SK-N-SH (cell line): ENCODE data around the gene CEP131. TPM values are rescaled to one million over a fixed set of nuclear protein-coding genes. Genes with fewer than 3 reads are reported as not detected.

Source experiments
- CTCF ChIA-PET: fragments of 300-600, 350-600 bp; formaldehyde crosslinking; extraction: SDS; loops from one replicate; lab custom pipeline; 2021; lab: Yijun Ruan, JAX
- POLR2A ChIA-PET: fragments of 350-600 bp; sonication (Branson Sonifier 250); formaldehyde crosslinking; extraction: SDS; loops from one replicate; lab custom pipeline; 2020; ENCODE audit warnings: antibody characterized with exemption, inconsistent platforms; lab: Yijun Ruan, JAX
- DNase-seq: peaks from one replicate; pipeline ENCODE4 v3.0.0; 2012
- H2AFZ ChIP-seq: fragments of 200-600 bp; sonication (generic); 2 replicates; pipeline ENCODE4 v1.8.1; 2016; ENCODE audit warnings: antibody characterized with exemption, mild to moderate bottlenecking, low read depth
- H3F3A ChIP-seq: fragments of 200-600 bp; sonication (generic); replicated peaks from 2 replicates; pipeline ENCODE3; 2016; ENCODE audit warnings: antibody characterized with exemption, mild to moderate bottlenecking; ENCODE audit not compliant: insufficient read depth
- H3K27ac ChIP-seq, 2 experiments: fragments of 200-500 bp in 1 of 2; fragments of 200-600 bp in 1 of 2; sonication (Bioruptor generic) in 1 of 2; sonication (generic), shearing (Covaris generic) in 1 of 2; 2 replicates each; pipeline versions ENCODE4 v1.5.1 to v1.6.1; 2014 to 2016; ENCODE audit warnings: low read depth in 2 of 2, inconsistent platforms in 1 of 2, low read length in 1 of 2, mild to moderate bottlenecking in 1 of 2, mixed read lengths in 1 of 2
- H3K27me3 ChIP-seq: fragments of 200-600 bp; sonication (generic), shearing (Covaris generic); 2 replicates; pipeline ENCODE4 v1.6.1; 2016; ENCODE audit warnings: mixed run types; ENCODE audit not compliant: insufficient read depth
- H3K36me3 ChIP-seq, 2 experiments: fragments of 200-500 bp in 1 of 2; fragments of 200-600 bp in 1 of 2; sonication (Bioruptor generic) in 1 of 2; sonication (generic) in 1 of 2; replicated peaks in 1 of 2; 2 replicates each; pipeline versions ENCODE3 to v1.5.1; 2014 to 2016; ENCODE audit warnings: low read length in 1 of 2, mild to moderate bottlenecking in 1 of 2; ENCODE audit not compliant: insufficient read depth in 2 of 2, control insufficient read depth in 1 of 2
- H3K4me1 ChIP-seq, 2 experiments: fragments of 200-500 bp in 1 of 2; fragments of 200-600 bp in 1 of 2; sonication (Bioruptor generic) in 1 of 2; sonication (generic), shearing (Covaris generic) in 1 of 2; 2 replicates each; pipeline versions ENCODE4 v1.5.1 to v1.6.1; 2014 to 2016; ENCODE audit warnings: low read depth in 1 of 2, low read length in 1 of 2, mixed run types in 1 of 2; ENCODE audit not compliant: insufficient read depth in 2 of 2, control insufficient read depth in 1 of 2
- H3K4me2 ChIP-seq: fragments of 200-600 bp; sonication (generic), shearing (Covaris generic); 2 replicates; pipeline ENCODE4 v1.6.1; 2017; ENCODE audit warnings: mixed run types
- H3K4me3 ChIP-seq, 2 experiments: fragments of 200-500 bp in 1 of 2; fragments of 200-600 bp in 1 of 2; sonication (Bioruptor generic) in 1 of 2; sonication (generic), shearing (Covaris generic) in 1 of 2; 2 replicates each; pipeline versions ENCODE4 v1.5.1 to v1.8.1; 2014 to 2016; ENCODE audit warnings: low read depth in 2 of 2, inconsistent platforms in 1 of 2, low read length in 1 of 2, mild to moderate bottlenecking in 1 of 2, mixed read lengths in 1 of 2, moderate library complexity in 1 of 2
- H3K79me2 ChIP-seq: fragments of 200-600 bp; sonication (generic); 2 replicates; pipeline ENCODE4 v1.8.1; 2017; ENCODE audit warnings: mild to moderate bottlenecking; ENCODE audit not compliant: insufficient read depth
- H3K9ac ChIP-seq: fragments of 200-600 bp; sonication (generic); 2 replicates; pipeline ENCODE4 v1.6.1; 2017; ENCODE audit warnings: mixed run types
- H3K9me2 ChIP-seq: fragments of 200-600 bp; sonication (generic); 2 replicates; pipeline ENCODE4 v1.6.1; 2017; ENCODE audit warnings: mixed run types
- H3K9me3 ChIP-seq: fragments of 200-600 bp; sonication (generic); 2 replicates; pipeline ENCODE4 v1.6.1; 2017; ENCODE audit warnings: mixed run types, mild to moderate bottlenecking, moderate library complexity
- H4K20me1 ChIP-seq: fragments of 200-600 bp; sonication (generic); 2 replicates; pipeline ENCODE4 v1.6.1; 2017; ENCODE audit warnings: mild to moderate bottlenecking, mixed run types; ENCODE audit not compliant: insufficient read depth
- CHD2 ChIP-seq: fragments of 150-350 bp; IDR thresholded peaks from 2 replicates; pipeline ENCODE4 v1.6.1; 2018; ENCODE audit warnings: low read length; ENCODE audit not compliant: partially characterized antibody
- ELF1 ChIP-seq: IDR thresholded peaks from 2 replicates; pipeline ENCODE4 v1.4.0; 2012
- EZH2phosphoT487 ChIP-seq: fragments of 200-600 bp; sonication (generic); IDR thresholded peaks from 2 replicates; pipeline ENCODE4 v1.6.1; 2017; ENCODE audit warnings: low read depth, mixed run types, mild to moderate bottlenecking, antibody characterized with exemption, moderate library complexity, borderline replicate concordance
- FOXJ3 ChIP-seq: sonication (generic); formaldehyde crosslinking; IDR thresholded peaks from 2 replicates; pipeline ENCODE4 v1.5.1; 2020; ENCODE audit warnings: mild to moderate bottlenecking, missing genetic modification reagents
- FOXM1 ChIP-seq: IDR thresholded peaks from 2 replicates; pipeline ENCODE4 v1.4.0; 2012; ENCODE audit warnings: low read depth, mild to moderate bottlenecking
- GATA2 ChIP-seq: sonication (generic); formaldehyde crosslinking; IDR thresholded peaks from 2 replicates; pipeline ENCODE4 v1.5.0; 2020; ENCODE audit warnings: mild to moderate bottlenecking, missing genetic modification reagents
- JUND ChIP-seq: IDR thresholded peaks from 2 replicates; pipeline ENCODE4 v1.4.0; 2012
- NRF1 ChIP-seq: IDR thresholded peaks from 2 replicates; pipeline ENCODE4 v1.6.1; 2012; ENCODE audit warnings: low read depth, mild to moderate bottlenecking, low read length
- RAD21 ChIP-seq: IDR thresholded peaks from 2 replicates; pipeline ENCODE4 v1.6.1; 2012; ENCODE audit warnings: mild to moderate bottlenecking, low read length
- RCOR1 ChIP-seq: fragments of 150-350 bp; IDR thresholded peaks from 2 replicates; pipeline ENCODE4 v1.6.1; 2017; ENCODE audit warnings: antibody characterized with exemption, low read length
- RFX5 ChIP-seq: IDR thresholded peaks from 2 replicates; pipeline ENCODE4 v1.6.1; 2012; ENCODE audit warnings: mild to moderate bottlenecking, improper control_type of control experiment, low read length
- SIN3A ChIP-seq: IDR thresholded peaks from 2 replicates; pipeline ENCODE4 v1.6.1; 2012; ENCODE audit warnings: low read depth, mild to moderate bottlenecking, low read length, moderate library complexity, borderline replicate concordance
- SMC3 ChIP-seq: IDR thresholded peaks from 2 replicates; pipeline ENCODE4 v1.6.1; 2012; ENCODE audit warnings: low read depth, low read length, improper control_type of control experiment
- TCF12 ChIP-seq: IDR thresholded peaks from 2 replicates; pipeline ENCODE4 v1.4.0; 2012
- USF1 ChIP-seq: IDR thresholded peaks from 2 replicates; pipeline ENCODE4 v1.4.0; 2012; ENCODE audit warnings: low read depth, borderline replicate concordance
- USF2 ChIP-seq: fragments of 150-350 bp; IDR thresholded peaks from 2 replicates; pipeline ENCODE4 v1.6.1; 2017; ENCODE audit warnings: antibody characterized with exemption, low read length, low read depth, borderline replicate concordance
- ZBTB33 ChIP-seq: IDR thresholded peaks from 2 replicates; pipeline ENCODE4 v1.4.0; 2012; ENCODE audit warnings: low read depth, borderline replicate concordance
- WGBS: methylation state at CpG from one replicate; pipeline ENCODE4 v1.1.6; 2017; ENCODE audit warnings: low lambda C conversion rate; 5-methylcytosine and 5-hydroxymethylcytosine counted together
- polyA plus RNA-seq, 3 experiments: library from polyadenylated mRNA; depleted of rRNA; stranded (reverse); fragments of >200 nt; gene quantifications; 2 replicates each; pipeline ENCODE4 v1.2.3, GENCODE V29; 2012
- TF ChIP-seq, protein P1 (sequence below): fragments of 200-600 bp; sonication (generic); IDR thresholded peaks from 2 replicates; pipeline ENCODE4 v1.6.1; 2017; ENCODE audit warnings: antibody characterized with exemption, mild to moderate bottlenecking, moderate library complexity
- TF ChIP-seq, protein P2 (sequence below): IDR thresholded peaks from 2 replicates; pipeline ENCODE4 v1.4.0; 2012; ENCODE audit warnings: low read depth

CEP131 gene
- polyA plus RNA-seq, 1 of the 3 experiments (the other 2 are of a cell fraction) = 34.8 TPM

DNA sequence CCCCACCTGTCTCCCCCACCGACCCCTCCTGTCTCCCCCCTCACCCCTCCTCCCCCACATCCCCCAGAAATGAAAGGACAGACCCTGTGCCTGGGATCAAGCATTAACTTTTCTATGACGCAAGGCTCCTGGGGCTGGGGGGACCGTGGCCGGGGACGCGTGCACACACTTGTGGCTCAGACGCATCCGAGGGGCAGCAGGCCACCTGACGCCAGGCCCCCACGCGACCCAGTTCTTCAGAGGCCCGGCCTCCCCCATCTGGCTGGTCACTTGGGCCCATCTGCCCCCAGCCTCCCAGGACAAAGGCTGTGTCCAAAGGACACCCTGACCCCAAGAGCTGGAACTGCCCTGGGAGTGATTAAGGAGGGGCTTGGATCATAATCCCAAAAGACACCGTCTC lies 71.5 kb downstream of the CEP131 start:
- Histone ChIP-seq H3K79me2 (no peaks in the 10 kb centered on the region), H4K20me1 (no peaks in the 10 kb centered on the region), H3K4me2 (no peak overlapping the region), H3K36me3 (no peaks in the 10 kb centered on the region), H3F3A (no peaks in the 10 kb centered on the region), H3K4me3 (no peak overlapping the region), H3K27me3 (no peaks in the 10 kb centered on the region; the same call in 1 of the 2 replicates), H3K27ac (no peak overlapping the region), H3K9ac (no peak overlapping the region), H3K9me2 (no peaks in the 10 kb centered on the region), H3K9me3 (no peaks in the 10 kb centered on the region), H3K4me1 (no peaks in the 10 kb centered on the region), H2AFZ (no peak overlapping the region)
- ChIA-PET POLR2A (no interaction called here), CTCF (interaction anchor here (6.8 kb wide), 1 partner anchor 8 kb away, joined by 61 read pairs; no protein-coding TSS in a partner anchor)
- peak; percentile 40 for DNase-seq
- 95% methylated on average over 7 of the region's 13 CpGs for WGBS
- TF ChIP-seq ELF1 (no peak), GATA2 (no peak), FOXJ3 (no peak), RFX5 (no peak), RAD21 (no peak), SMC3 (no peak)
- TF ChIP-seq, protein P1, sequence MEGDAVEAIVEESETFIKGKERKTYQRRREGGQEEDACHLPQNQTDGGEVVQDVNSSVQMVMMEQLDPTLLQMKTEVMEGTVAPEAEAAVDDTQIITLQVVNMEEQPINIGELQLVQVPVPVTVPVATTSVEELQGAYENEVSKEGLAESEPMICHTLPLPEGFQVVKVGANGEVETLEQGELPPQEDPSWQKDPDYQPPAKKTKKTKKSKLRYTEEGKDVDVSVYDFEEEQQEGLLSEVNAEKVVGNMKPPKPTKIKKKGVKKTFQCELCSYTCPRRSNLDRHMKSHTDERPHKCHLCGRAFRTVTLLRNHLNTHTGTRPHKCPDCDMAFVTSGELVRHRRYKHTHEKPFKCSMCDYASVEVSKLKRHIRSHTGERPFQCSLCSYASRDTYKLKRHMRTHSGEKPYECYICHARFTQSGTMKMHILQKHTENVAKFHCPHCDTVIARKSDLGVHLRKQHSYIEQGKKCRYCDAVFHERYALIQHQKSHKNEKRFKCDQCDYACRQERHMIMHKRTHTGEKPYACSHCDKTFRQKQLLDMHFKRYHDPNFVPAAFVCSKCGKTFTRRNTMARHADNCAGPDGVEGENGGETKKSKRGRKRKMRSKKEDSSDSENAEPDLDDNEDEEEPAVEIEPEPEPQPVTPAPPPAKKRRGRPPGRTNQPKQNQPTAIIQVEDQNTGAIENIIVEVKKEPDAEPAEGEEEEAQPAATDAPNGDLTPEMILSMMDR = no peak

- no peak for DNase-seq
- Histone ChIP-seq H3K9ac (no peak overlapping the region), H3K36me3 (no peaks in the 10 kb centered on the region), H4K20me1 (no peaks in the 10 kb centered on the region), H3F3A (no peaks in the 10 kb centered on the region), H3K27ac (no peak overlapping the region), H2AFZ (no peak overlapping the region), H3K4me2 (no peak overlapping the region), H3K79me2 (no peaks in the 10 kb centered on the region), H3K27me3 (no peaks in the 10 kb centered on the region; the same call in 1 of the 2 replicates), H3K9me3 (no peaks in the 10 kb centered on the region), H3K4me3 (no peak overlapping the region), H3K9me2 (no peaks in the 10 kb centered on the region), H3K4me1 (no peaks in the 10 kb centered on the region)
- POLR2A ChIA-PET = no interaction called here
- CTCF ChIA-PET = interaction anchor here (1.3 to 6.8 kb wide), 4 partner anchors 7 to 108 kb away, joined by 3 to 61 read pairs (median 5); no protein-coding TSS in a partner anchor
- WGBS = 58% methylated on average over 14 of the region's 14 CpGs
- no peak for TF ChIP-seq RFX5
- no peak for TF ChIP-seq ZBTB33
- no peak for TF ChIP-seq RCOR1
- TF ChIP-seq ELF1 = no peak
- no peak for TF ChIP-seq FOXM1
- TF ChIP-seq SIN3A = no peak
- no peak for TF ChIP-seq GATA2
- TF ChIP-seq NRF1 = no peak
- TF ChIP-seq JUND = no peak
- no peak for TF ChIP-seq USF2
- TF ChIP-seq, protein P2, sequence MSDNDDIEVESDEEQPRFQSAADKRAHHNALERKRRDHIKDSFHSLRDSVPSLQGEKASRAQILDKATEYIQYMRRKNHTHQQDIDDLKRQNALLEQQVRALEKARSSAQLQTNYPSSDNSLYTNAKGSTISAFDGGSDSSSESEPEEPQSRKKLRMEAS = no peak
- no peak for TF ChIP-seq EZH2phosphoT487
- TF ChIP-seq TCF12 = no peak
- TF ChIP-seq, protein P1 = no peak
- no peak for TF ChIP-seq USF1
- TF ChIP-seq CHD2 = no peak
Measured at GRCh38 chr17:81150377-81151077, 72.2 kb downstream of the CEP131 start.
